H1 (cell line): ENCODE measurements around the gene MYBPHL. TPM values are rescaled to one million over a fixed set of nuclear protein-coding genes. Genes with fewer than 3 reads are reported as not detected.

ENCODE experiments used
- CTCF ChIA-PET: fragments of 300-600 bp; sonication (Branson Sonifier 250); formaldehyde crosslinking; loops from one replicate; lab custom pipeline; 2021; ENCODE audit not compliant: partially characterized antibody; lab: Charles Lee
- POLR2A ChIA-PET: fragments of 300-600 bp; sonication (Branson Sonifier 250); formaldehyde crosslinking; loops from one replicate; lab custom pipeline; 2021; ENCODE audit warnings: inconsistent platforms; ENCODE audit not compliant: partially characterized antibody; lab: Charles Lee
- DNase-seq, 2 experiments: peaks; one replicate each; pipeline versions ENCODE4 v3.0.0 to v3.0.0-alpha.2; 2010 to 2022; ENCODE audit warnings: low spot score in 2 of 2, low read depth in 1 of 2, mixed read lengths in 1 of 2
- FAIRE-seq: peaks from 2 replicates; lab custom pipeline; 2011; peaks lifted over from hg19 to GRCh38; lab: Jason Lieb, UNC
- H2AFZ ChIP-seq: 2 replicates; pipeline ENCODE4 v1.8.1; 2012; ENCODE audit warnings: low read length, inconsistent platforms
- H2AK5ac ChIP-seq: 2 replicates; pipeline ENCODE4 v1.6.1; 2013; ENCODE audit warnings: low read depth, low read length
- H2BK120ac ChIP-seq: replicated peaks from 2 replicates; pipeline ENCODE3; 2013; ENCODE audit warnings: low read depth, low read length, inconsistent platforms
- H2BK12ac ChIP-seq: 2 replicates; pipeline ENCODE4 v1.6.1; 2013; ENCODE audit warnings: low read depth, low read length
- H2BK15ac ChIP-seq: 2 replicates; pipeline ENCODE4 v1.6.1; 2013; ENCODE audit warnings: low read length
- H2BK20ac ChIP-seq: 2 replicates; pipeline ENCODE4 v1.6.1; 2013; ENCODE audit warnings: low read length
- H2BK5ac ChIP-seq: 2 replicates; pipeline ENCODE4 v1.6.1; 2013; ENCODE audit warnings: low read depth, low read length
- H3K14ac ChIP-seq: 2 replicates; pipeline ENCODE4 v1.6.1; 2013; ENCODE audit warnings: inconsistent platforms; ENCODE audit not compliant: insufficient read length
- H3K18ac ChIP-seq: 2 replicates; pipeline ENCODE4 v1.6.1; 2013; ENCODE audit warnings: low read length; ENCODE audit errors: extremely low read depth
- H3K23ac ChIP-seq: 2 replicates; pipeline ENCODE4 v1.6.1; 2013; ENCODE audit warnings: inconsistent platforms; ENCODE audit not compliant: insufficient read length
- H3K23me2 ChIP-seq: 2 replicates; pipeline ENCODE4 v1.6.1; 2013; ENCODE audit warnings: low read depth, low read length
- H3K27ac ChIP-seq: 2 replicates; pipeline ENCODE4 v1.6.1; 2011; ENCODE audit warnings: low read depth, low read length, inconsistent platforms
- H3K27me3 ChIP-seq, 4 experiments: replicated peaks in 1 of 4; 1 replicate in 1 of 4; 2 replicates in 3 of 4; pipeline versions ENCODE4 v1.6.1 to v1.8.1; 2011 to 2013; ENCODE audit warnings: low read length in 3 of 4, mild to moderate bottlenecking in 3 of 4, inconsistent platforms in 2 of 4, mixed read lengths in 2 of 4, moderate library complexity in 1 of 4; ENCODE audit not compliant: control insufficient read depth in 3 of 4, insufficient read depth in 3 of 4; ENCODE audit errors: extremely low read depth in 1 of 4
- H3K36me3 ChIP-seq, 4 experiments: 2 replicates each; pipeline versions ENCODE4 v1.6.1 to v1.8.1; 2011 to 2013; ENCODE audit warnings: mild to moderate bottlenecking in 4 of 4, low read length in 3 of 4, moderate library complexity in 2 of 4, control low read depth in 1 of 4, inconsistent platforms in 1 of 4; ENCODE audit not compliant: insufficient read depth in 4 of 4, control insufficient read depth in 2 of 4
- H3K4ac ChIP-seq: replicated peaks from 2 replicates; pipeline ENCODE3; 2013; ENCODE audit warnings: low read length, low read depth, mixed read lengths, inconsistent platforms; ENCODE audit not compliant: insufficient read length
- H3K4me1 ChIP-seq, 4 experiments: replicated peaks in 1 of 4; 1 replicate in 1 of 4; 2 replicates in 3 of 4; pipeline versions ENCODE4 v1.6.1 to v1.8.1; 2011 to 2013; ENCODE audit warnings: low read length in 3 of 4, inconsistent platforms in 2 of 4, mixed read lengths in 1 of 4; ENCODE audit not compliant: insufficient read depth in 4 of 4, control insufficient read depth in 3 of 4
- H3K4me2 ChIP-seq, 2 experiments: 2 replicates each; pipeline versions ENCODE4 v1.6.1 to v1.8.1; 2011 to 2013; ENCODE audit warnings: low read depth in 2 of 2, low read length in 2 of 2, control low read depth in 1 of 2, inconsistent platforms in 1 of 2, mild to moderate bottlenecking in 1 of 2; ENCODE audit not compliant: insufficient read depth in 1 of 2
- H3K4me3 ChIP-seq, 4 experiments: fragments of 200-600, 300-600 bp in 1 of 4; sonication (generic), shearing (Covaris generic), sonication (Bioruptor Twin) in 1 of 4; 2 replicates each; pipeline versions ENCODE4 v1.5.1 to v1.8.1; 2011 to 2016; ENCODE audit warnings: low read length in 4 of 4, low read depth in 3 of 4, control low read depth in 2 of 4, inconsistent platforms in 2 of 4, mild to moderate bottlenecking in 2 of 4, mixed read lengths in 1 of 4, moderate library complexity in 1 of 4; ENCODE audit not compliant: insufficient read depth in 2 of 4; ENCODE audit errors: extremely low read depth in 1 of 4
- H3K56ac ChIP-seq: replicated peaks from 2 replicates; pipeline ENCODE3; 2013; ENCODE audit warnings: low read depth, mild to moderate bottlenecking, mixed read lengths, low read length, inconsistent platforms; ENCODE audit not compliant: insufficient read length
- H3K79me1 ChIP-seq: 2 replicates; pipeline ENCODE4 v1.6.1; 2013; ENCODE audit warnings: low read depth, low read length, control low read depth
- H3K79me2 ChIP-seq, 2 experiments: 2 replicates each; pipeline versions ENCODE4 v1.6.1 to v1.8.1; 2012 to 2013; ENCODE audit warnings: low read length in 2 of 2, mild to moderate bottlenecking in 2 of 2, inconsistent platforms in 1 of 2; ENCODE audit not compliant: insufficient read depth in 2 of 2, control insufficient read depth in 1 of 2
- H3K9ac ChIP-seq, 4 experiments: replicated peaks in 1 of 4; 1 replicate in 1 of 4; 2 replicates in 3 of 4; pipeline versions ENCODE4 v1.6.1 to v1.8.1; 2011 to 2013; ENCODE audit warnings: low read depth in 3 of 4, low read length in 3 of 4, control low read depth in 2 of 4, mild to moderate bottlenecking in 2 of 4, moderate library complexity in 2 of 4, inconsistent platforms in 1 of 4; ENCODE audit errors: extremely low read depth in 1 of 4
- H3K9me3 ChIP-seq, 2 experiments: 2 replicates each; pipeline versions ENCODE4 v1.6.1 to v1.8.1; 2012 to 2013; ENCODE audit warnings: mild to moderate bottlenecking in 2 of 2, moderate library complexity in 2 of 2, control low read depth in 1 of 2, inconsistent platforms in 1 of 2, low read depth in 1 of 2, low read length in 1 of 2, mixed read lengths in 1 of 2; ENCODE audit not compliant: insufficient read depth in 2 of 2
- H4K20me1 ChIP-seq, 2 experiments: replicated peaks in 1 of 2; 2 replicates each; pipeline versions ENCODE3 to v1.8.1; 2011 to 2013; ENCODE audit warnings: inconsistent platforms in 2 of 2, low read length in 2 of 2, mild to moderate bottlenecking in 1 of 2; ENCODE audit not compliant: insufficient read depth in 2 of 2, control insufficient read depth in 1 of 2
- H4K5ac ChIP-seq: 2 replicates; pipeline ENCODE4 v1.6.1; 2013; ENCODE audit warnings: low read length, low read depth, mixed read lengths, inconsistent platforms; ENCODE audit not compliant: insufficient read length
- H4K8ac ChIP-seq: 2 replicates; pipeline ENCODE4 v1.8.0; 2013; ENCODE audit warnings: mild to moderate bottlenecking, moderate library complexity, low read length, inconsistent platforms; ENCODE audit not compliant: insufficient read depth; ENCODE audit errors: extremely low read depth
- H4K91ac ChIP-seq: replicated peaks from 2 replicates; pipeline ENCODE3; 2013; ENCODE audit warnings: low read length, mixed read lengths, inconsistent platforms; ENCODE audit not compliant: insufficient read length
- RBBP5 ChIP-seq: IDR thresholded peaks from 2 replicates; pipeline ENCODE4 v1.7.1; 2012; ENCODE audit warnings: low read depth, mild to moderate bottlenecking, inconsistent platforms, low read length, moderate library complexity, borderline replicate concordance
- WGBS, 2 experiments: shearing (Covaris generic) in 1 of 2; methylation state at CpG; one replicate each; pipeline versions ENCODE4 v1.1.6 to v1.1.7; 2013 to 2015; ENCODE audit warnings: low lambda C conversion rate in 2 of 2, mixed read lengths in 2 of 2, inconsistent platforms in 1 of 2, low coverage in 1 of 2, missing lambda C conversion rate in 1 of 2; ENCODE audit not compliant: insufficient replicate concordance in 2 of 2, insufficient coverage in 1 of 2, insufficient read length in 1 of 2; ENCODE audit errors: extremely low coverage in 1 of 2, missing lambda C conversion rate in 1 of 2; 5-methylcytosine and 5-hydroxymethylcytosine counted together
- polyA plus RNA-seq, 7 experiments: library from polyadenylated mRNA; depleted of rRNA in 3 of 7; stranded (reverse) in 5 of 7; unstranded in 2 of 7; fragments of >200 nt in 5 of 7; fragments of 200-250 nt in 2 of 7; gene quantifications; 1 replicate in 5 of 7; 2 replicates in 1 of 7; 4 replicates in 1 of 7; pipeline versions ENCODE4 v1.2.1 to v1.2.3, GENCODE V29; 2011 to 2013; ENCODE audit warnings: missing spikeins in 2 of 7, mixed read lengths in 2 of 7
- total RNA-seq: library from RNA; stranded (reverse); fragmentation: NEBNext Ultra II Directional; extraction: Animal tissue kit (Norgen Biotek cat#: 25700); gene quantifications from 2 replicates; pipeline ENCODE4 v1.2.1, GENCODE V29; 2021
- TF ChIP-seq, protein P1 (sequence below): IDR thresholded peaks from 2 replicates; pipeline ENCODE4 v1.6.1; 2011; ENCODE audit warnings: low read length, improper control_type of control experiment

Gene MYBPHL
- total and polyA plus RNA-seq, 2 of the 8 experiments (the other 6 are each of a cell fraction or from before 2014, with no cell fraction given) = 0.24 to 0.30 TPM

GRCh38 chr1:109272021-109272799 is 34.6 kb downstream of the MYBPHL start:
- no peak for DNase-seq
- H4K91ac ChIP-seq = no peak overlapping the region
- no peak overlapping the region for H2AK5ac ChIP-seq
- H3K4me2 ChIP-seq = no peak overlapping the region
- H3K56ac ChIP-seq = no peak overlapping the region
- H4K5ac ChIP-seq = no peak overlapping the region
- H2BK15ac ChIP-seq = no peak overlapping the region
- no peak for FAIRE-seq
- no peak overlapping the region for H2BK12ac ChIP-seq
- H3K79me2 ChIP-seq = no peaks in the 10 kb centered on the region
- ChIA-PET POLR2A (no interaction called here), CTCF (interaction anchor here (1.1 to 1.9 kb wide), 6 partner anchors 8 to 260 kb away, joined by 3 to 7 read pairs (median 4); no protein-coding TSS in a partner anchor)
- no peaks in the 10 kb centered on the region for H3K79me1 ChIP-seq
- no peak overlapping the region for H3K23ac ChIP-seq
- H2BK5ac ChIP-seq = no peak overlapping the region
- no peak overlapping the region for H3K14ac ChIP-seq
- no peak overlapping the region for H2BK120ac ChIP-seq
- WGBS, 2 experiments = 89% methylated on average over 13 of the region's 13 CpGs; no CpG with 5 or more reads in 1 of the 2 experiments
- H3K23me2 ChIP-seq = no peaks in the 10 kb centered on the region
- TF ChIP-seq, protein P1, sequence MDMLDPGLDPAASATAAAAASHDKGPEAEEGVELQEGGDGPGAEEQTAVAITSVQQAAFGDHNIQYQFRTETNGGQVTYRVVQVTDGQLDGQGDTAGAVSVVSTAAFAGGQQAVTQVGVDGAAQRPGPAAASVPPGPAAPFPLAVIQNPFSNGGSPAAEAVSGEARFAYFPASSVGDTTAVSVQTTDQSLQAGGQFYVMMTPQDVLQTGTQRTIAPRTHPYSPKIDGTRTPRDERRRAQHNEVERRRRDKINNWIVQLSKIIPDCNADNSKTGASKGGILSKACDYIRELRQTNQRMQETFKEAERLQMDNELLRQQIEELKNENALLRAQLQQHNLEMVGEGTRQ = no peak
- no peak for TF ChIP-seq RBBP5
- H3K36me3 ChIP-seq = peaks cover 4 to 18% (median 12%) of the 10 kb centered on the region in 4 experiments; a peak in 4 of 8 replicates
- H3K18ac ChIP-seq = no peak overlapping the region
- no peak overlapping the region for H3K9ac ChIP-seq
- H3K4me3 ChIP-seq = no peak overlapping the region
- H4K8ac ChIP-seq = no peak overlapping the region
- H4K20me1 ChIP-seq = peaks cover 0 to 7% of the 10 kb centered on the region in 2 experiments
- H3K27ac ChIP-seq = no peak overlapping the region
- H2BK20ac ChIP-seq = no peak overlapping the region
- H3K9me3 ChIP-seq = no peaks in the 10 kb centered on the region
- H3K4me1 ChIP-seq = peaks cover 0 to 5% (median 1%) of the 10 kb centered on the region in 4 experiments; a peak in 4 of 7 replicates
- no peak overlapping the region for H2AFZ ChIP-seq
- H3K27me3 ChIP-seq = no peaks in the 10 kb centered on the region
- H3K4ac ChIP-seq = no peak overlapping the region
